HG03103 (cell line): Measurements from ENCODE around the gene KCNAB1.
"Not testable (repeated sequence)": the region's sequence is repeated elsewhere in the genome, so short reads cannot be mapped to it uniquely, and the experiment has no call there.

ENCODE experiments used
- ATAC-seq: cut with Tn5 transposase; IDR thresholded peaks from one replicate; pipeline ENCODE4 v1.9.1; 2021; ENCODE audit warnings: low read depth; ENCODE audit not compliant: unreplicated experiment

The KCNAB1 gene

GRCh38 chr3:156120528-156121251 is at the start of gene KCNAB1:
Gene KCNAB1, plus strand, starts transcription at chr3:156120578.
- no peak for ATAC-seq

GRCh38 chr3:156071031-156071430 is 49.3 kb upstream of the KCNAB1 start:
- ATAC-seq = no peak

- not testable (repeated sequence) for ATAC-seq
These were observed 47.3 kb upstream of the KCNAB1 start for GRCh38 chr3:156072950-156073657.

- ATAC-seq = no peak
These were observed 30.3 kb upstream of the KCNAB1 start for GRCh38 chr3:156090126-156090525.

- no peak for ATAC-seq
These were observed 26.4 kb upstream of the KCNAB1 start for GRCh38 chr3:156093964-156094363.

GRCh38 chr3:156094391-156094790 is 26.0 kb upstream of the KCNAB1 start:
- no peak for ATAC-seq

GRCh38 chr3:156095652-156096051 is 24.7 kb upstream of the KCNAB1 start:
- ATAC-seq = not testable (repeated sequence)

- ATAC-seq = peak; percentile 86
These were observed 21.8 kb upstream of the KCNAB1 start for GRCh38 chr3:156098437-156099035.

- ATAC-seq = not testable (repeated sequence)
These were observed 21.0 kb upstream of the KCNAB1 start for GRCh38 chr3:156099348-156099747.

GRCh38 chr3:156099984-156100383 is 20.4 kb upstream of the KCNAB1 start:
- ATAC-seq = not testable (repeated sequence)

GRCh38 chr3:156102267-156102931 is 18.0 kb upstream of the KCNAB1 start:
- no peak for ATAC-seq

- no peak for ATAC-seq
These were observed 13.5 kb upstream of the KCNAB1 start for GRCh38 chr3:156106721-156107373.

- no peak for ATAC-seq
These were observed 12.9 kb upstream of the KCNAB1 start for GRCh38 chr3:156107504-156107903.

- no peak for ATAC-seq
These were observed 11.8 kb upstream of the KCNAB1 start for GRCh38 chr3:156108616-156109015.

GRCh38 chr3:156109989-156110388 is 10.4 kb upstream of the KCNAB1 start:
- no peak for ATAC-seq

- no peak for ATAC-seq
These were observed 6.1 kb downstream of the KCNAB1 start for GRCh38 chr3:156126467-156126866.

GRCh38 chr3:156131241-156131640 is 10.9 kb downstream of the KCNAB1 start:
- no peak for ATAC-seq

GRCh38 chr3:156131799-156132198 is 11.4 kb downstream of the KCNAB1 start:
- no peak for ATAC-seq

- ATAC-seq = no peak
These were observed 11.9 kb downstream of the KCNAB1 start for GRCh38 chr3:156132313-156132712.

GRCh38 chr3:156133076-156133475 is 12.7 kb downstream of the KCNAB1 start:
- ATAC-seq = no peak
